CD14-positive monocyte (primary cell): ENCODE results near the gene LHFPL5. TPM values are rescaled to one million over a fixed set of nuclear protein-coding genes. Genes with fewer than 3 reads are reported as not detected.

Experiments used
- DNase-seq, 3 donors: peaks; one replicate each; pipeline ENCODE4 v3.0.0-alpha.2; 2011 to 2022
- H2AFZ ChIP-seq: 2 replicates; pipeline ENCODE4 v1.6.0; 2012; ENCODE audit warnings: mild to moderate bottlenecking, low read depth, low read length, inconsistent platforms; ENCODE audit not compliant: insufficient read depth, poor library complexity, severe bottlenecking
- H3K27ac ChIP-seq, 2 donors: 1 replicate in 1 of 2; 2 replicates in 1 of 2; pipeline ENCODE4 v1.5.1; 2012 to 2013; ENCODE audit warnings: low read length in 2 of 2, control low read depth in 1 of 2, inconsistent platforms in 1 of 2, low read depth in 1 of 2, mild to moderate bottlenecking in 1 of 2
- H3K27me3 ChIP-seq, 2 donors: one replicate each; pipeline versions ENCODE4 v1.6.0 to v1.6.1; 2011 to 2013; ENCODE audit warnings: low read length in 2 of 2; ENCODE audit not compliant: control insufficient read depth in 2 of 2, insufficient read depth in 2 of 2
- H3K36me3 ChIP-seq, 2 donors: replicated peaks in 1 of 2; 1 replicate in 1 of 2; 2 replicates in 1 of 2; pipeline versions ENCODE4 v1.5.1 to v1.6.1; 2012 to 2013; ENCODE audit warnings: low read length in 2 of 2, control low read depth in 1 of 2, inconsistent platforms in 1 of 2, mild to moderate bottlenecking in 1 of 2; ENCODE audit not compliant: insufficient read depth in 2 of 2, control insufficient read depth in 1 of 2
- H3K4me1 ChIP-seq, 2 donors: 1 replicate in 1 of 2; 2 replicates in 1 of 2; pipeline versions ENCODE4 v1.5.1 to v1.6.1; 2012 to 2013; ENCODE audit warnings: low read length in 2 of 2, control low read depth in 1 of 2, inconsistent platforms in 1 of 2, mild to moderate bottlenecking in 1 of 2, moderate library complexity in 1 of 2; ENCODE audit not compliant: insufficient read depth in 2 of 2, control insufficient read depth in 1 of 2
- H3K4me2 ChIP-seq: replicated peaks from 2 replicates; pipeline ENCODE3; 2012; ENCODE audit warnings: low read length, moderate library complexity, mild to moderate bottlenecking; ENCODE audit not compliant: poor library complexity, severe bottlenecking; ENCODE audit errors: extremely low read depth
- H3K4me3 ChIP-seq, 3 experiments: fragments of 200-600 bp in 1 of 3; sonication (generic) in 1 of 3; replicated peaks in 1 of 3; 1 replicate in 2 of 3; 2 replicates in 1 of 3; pipeline ENCODE4 v1.5.1; 2011 to 2013; ENCODE audit warnings: low read length in 3 of 3, mild to moderate bottlenecking in 3 of 3, control low read depth in 2 of 3, low read depth in 2 of 3, inconsistent platforms in 1 of 3, moderate library complexity in 1 of 3
- H3K79me2 ChIP-seq: 2 replicates; pipeline ENCODE4 v1.6.0; 2012; ENCODE audit warnings: mild to moderate bottlenecking, control low read depth, inconsistent platforms, low read length, moderate library complexity; ENCODE audit not compliant: insufficient read depth
- H3K9ac ChIP-seq: 2 replicates; pipeline ENCODE4 v1.6.0; 2017; ENCODE audit warnings: low read length, mild to moderate bottlenecking; ENCODE audit not compliant: insufficient read depth, poor library complexity, severe bottlenecking
- H3K9me3 ChIP-seq, 2 donors: replicated peaks in 1 of 2; 1 replicate in 1 of 2; 2 replicates in 1 of 2; pipeline versions ENCODE4 v1.5.1 to v1.6.1; 2012 to 2013; ENCODE audit warnings: low read length in 2 of 2, control low read depth in 1 of 2; ENCODE audit not compliant: control insufficient read depth in 1 of 2, insufficient read depth in 1 of 2
- H4K20me1 ChIP-seq: 2 replicates; pipeline ENCODE4 v1.6.0; 2012; ENCODE audit warnings: mild to moderate bottlenecking, low read length, control low read depth, moderate library complexity; ENCODE audit not compliant: insufficient read depth
- H3K27ac Mint-ChIP-seq, 7 donors: one replicate each; pipeline ENCODE4 v1.8.0; 2020; ENCODE audit warnings: mild to moderate bottlenecking in 7 of 7, mixed read lengths in 7 of 7, moderate library complexity in 6 of 7, inconsistent platforms in 2 of 7
- H3K27me3 Mint-ChIP-seq, 3 donors: one replicate each; pipeline ENCODE4 v1.8.0; 2021 to 2022; ENCODE audit warnings: low read depth in 3 of 3, mild to moderate bottlenecking in 3 of 3, mixed read lengths in 3 of 3, moderate library complexity in 3 of 3, inconsistent platforms in 1 of 3
- H3K36me3 Mint-ChIP-seq, 2 donors: one replicate each; pipeline ENCODE4 v1.8.0; 2020; ENCODE audit warnings: mixed read lengths in 2 of 2, inconsistent platforms in 1 of 2, mild to moderate bottlenecking in 1 of 2
- H3K4me1 Mint-ChIP-seq: one replicate; pipeline ENCODE4 v1.8.0; 2020; ENCODE audit warnings: mild to moderate bottlenecking, mixed read lengths
- H3K4me3 Mint-ChIP-seq, 2 donors: one replicate each; pipeline ENCODE4 v1.8.0; 2020; ENCODE audit warnings: mild to moderate bottlenecking in 2 of 2, mixed read lengths in 2 of 2, moderate library complexity in 1 of 2
- H3K9me3 Mint-ChIP-seq, 7 donors: one replicate each; pipeline ENCODE4 v1.8.0; 2020 to 2022; ENCODE audit warnings: mixed read lengths in 7 of 7, mild to moderate bottlenecking in 6 of 7, moderate library complexity in 6 of 7, inconsistent platforms in 2 of 7
- WGBS: methylation state at CpG from one replicate; pipeline ENCODE4 v1.1.5; 2013; ENCODE audit warnings: missing lambda C conversion rate; ENCODE audit not compliant: insufficient coverage; 5-methylcytosine and 5-hydroxymethylcytosine counted together
- intact Hi-C, 2 donors: fragments of 100-400 bp; cut with micrococcal nuclease; formaldehyde crosslinking; loops; one replicate each; pipeline versions ENCODE4 v1.15.0 to v1.15.1; 2023
- polyA plus RNA-seq, 3 donors: library from polyadenylated mRNA; depleted of rRNA in 1 of 3; unstranded in 2 of 3; stranded (reverse) in 1 of 3; fragments of 300-500 nt in 2 of 3; fragments of >200 nt in 1 of 3; fragmentation: Illumina TruSeq in 2 of 3; gene quantifications; 1 replicate in 2 of 3; 2 replicates in 1 of 3; pipeline ENCODE4 v1.2.3, GENCODE V29; 2012 to 2021
- TF ChIP-seq, protein P1 (sequence below): fragments of 200-600 bp; IDR thresholded peaks from one replicate; pipeline ENCODE4 v1.8.0; 2022; ENCODE audit warnings: antibody characterized with exemption, mild to moderate bottlenecking

Gene LHFPL5
- polyA plus RNA-seq, 3 donors: not detected

DNA sequence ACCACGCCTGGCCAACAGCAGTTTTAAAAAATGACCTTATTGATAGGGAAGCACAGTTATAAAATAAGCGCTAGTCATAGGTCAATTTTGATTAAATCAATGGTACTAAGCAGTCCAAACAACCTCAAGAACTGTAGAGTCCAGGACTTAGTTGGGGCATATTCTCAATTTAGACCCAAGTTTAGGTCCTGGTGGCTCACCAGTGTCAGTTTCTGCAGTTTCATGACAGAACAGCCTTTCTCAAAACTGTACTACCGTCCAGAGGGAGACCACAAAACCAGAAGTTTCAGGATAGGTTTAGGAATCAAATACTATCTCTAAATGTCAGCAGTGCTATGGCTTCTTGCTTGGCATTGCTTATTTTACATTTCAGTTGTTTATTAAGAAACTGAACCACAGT, 39.1 kb downstream of the LHFPL5 start:
- Histone ChIP-seq H3K27ac (no peak overlapping the region), H3K9ac (no peak overlapping the region), H4K20me1 (no peaks in the 10 kb centered on the region), H3K4me1 (peaks cover 7 to 14% of the 10 kb centered on the region in 2 donors), H3K4me3 (no peak overlapping the region), H2AFZ (no peak overlapping the region), H3K27me3 (no peaks in the 10 kb centered on the region), H3K79me2 (peaks cover 4% of the 10 kb centered on the region), H3K36me3 (peaks cover 14 to 77% of the 10 kb centered on the region in 2 donors), H3K4me2 (no peak overlapping the region), H3K9me3 (peaks cover 0 to 5% of the 10 kb centered on the region in 2 donors)
- Mint-ChIP-seq H3K4me1 (peaks cover 17% of the 10 kb centered on the region), H3K4me3 (no peak overlapping the region), H3K27ac (no peak overlapping the region), H3K27me3 (no peaks in the 10 kb centered on the region), H3K36me3 (peaks cover 59 to 68% of the 10 kb centered on the region in 2 donors), H3K9me3 (peaks cover 0 to 6% (median 3%) of the 10 kb centered on the region in 7 donors)
- TF ChIP-seq, protein P1, sequence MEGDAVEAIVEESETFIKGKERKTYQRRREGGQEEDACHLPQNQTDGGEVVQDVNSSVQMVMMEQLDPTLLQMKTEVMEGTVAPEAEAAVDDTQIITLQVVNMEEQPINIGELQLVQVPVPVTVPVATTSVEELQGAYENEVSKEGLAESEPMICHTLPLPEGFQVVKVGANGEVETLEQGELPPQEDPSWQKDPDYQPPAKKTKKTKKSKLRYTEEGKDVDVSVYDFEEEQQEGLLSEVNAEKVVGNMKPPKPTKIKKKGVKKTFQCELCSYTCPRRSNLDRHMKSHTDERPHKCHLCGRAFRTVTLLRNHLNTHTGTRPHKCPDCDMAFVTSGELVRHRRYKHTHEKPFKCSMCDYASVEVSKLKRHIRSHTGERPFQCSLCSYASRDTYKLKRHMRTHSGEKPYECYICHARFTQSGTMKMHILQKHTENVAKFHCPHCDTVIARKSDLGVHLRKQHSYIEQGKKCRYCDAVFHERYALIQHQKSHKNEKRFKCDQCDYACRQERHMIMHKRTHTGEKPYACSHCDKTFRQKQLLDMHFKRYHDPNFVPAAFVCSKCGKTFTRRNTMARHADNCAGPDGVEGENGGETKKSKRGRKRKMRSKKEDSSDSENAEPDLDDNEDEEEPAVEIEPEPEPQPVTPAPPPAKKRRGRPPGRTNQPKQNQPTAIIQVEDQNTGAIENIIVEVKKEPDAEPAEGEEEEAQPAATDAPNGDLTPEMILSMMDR: no peak
- intact Hi-C loops: no loop called here
- DNase-seq: no peak
- 100% methylated on average over 2 of the region's 3 CpGs for WGBS

DNA sequence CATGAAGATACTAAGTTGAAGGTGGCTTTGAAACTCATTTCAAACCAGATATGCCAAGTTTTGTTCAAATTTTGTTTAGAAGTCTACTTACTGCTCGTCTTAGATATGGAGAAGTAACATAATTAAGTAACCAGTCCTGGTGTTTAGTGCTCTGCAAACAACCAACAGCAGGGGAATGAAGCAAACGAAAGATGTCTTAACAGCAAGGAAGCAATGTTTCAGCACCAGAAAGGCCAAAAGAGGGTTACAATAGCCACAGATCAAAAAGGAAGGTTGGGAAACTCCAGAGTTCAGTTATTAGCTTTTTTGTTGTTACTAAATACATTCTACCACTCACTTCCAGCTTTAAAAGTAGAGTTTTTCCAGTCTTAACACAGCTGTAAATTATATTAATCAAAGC, 45.1 kb downstream of the LHFPL5 start:
- peak overlapping the region in 1 of 2 donors; percentile 75 for H3K4me3 Mint-ChIP-seq
- Histone ChIP-seq H3K9ac (no peak overlapping the region), H3K4me2 (peak overlapping the region; percentile 49), H2AFZ (no peak overlapping the region), H4K20me1 (no peaks in the 10 kb centered on the region), H3K27me3 (no peaks in the 10 kb centered on the region), H3K79me2 (peaks cover 4% of the 10 kb centered on the region), H3K36me3 (peaks cover 13 to 63% of the 10 kb centered on the region in 2 donors), H3K9me3 (peaks cover 0 to 5% of the 10 kb centered on the region in 2 donors), H3K4me3 (peak overlapping the region in 1 of 3 experiments; percentile 39), H3K4me1 (peaks cover 35 to 38% of the 10 kb centered on the region in 2 donors), H3K27ac (peak overlapping the region in 1 of 2 donors; percentile 74)
- peaks cover 52% of the 10 kb centered on the region for H3K4me1 Mint-ChIP-seq
- TF ChIP-seq, protein P1: no peak
- WGBS: no CpG with 5 or more reads among the region's 2 CpGs
- peaks cover 0 to 6% (median 3%) of the 10 kb centered on the region in 7 donors for H3K9me3 Mint-ChIP-seq
- peak overlapping the region; percentile 30 to 88 (median 70) for H3K27ac Mint-ChIP-seq
- DNase-seq: peak; percentile 28 to 52 (median 42)
- H3K27me3 Mint-ChIP-seq: no peaks in the 10 kb centered on the region
- intact Hi-C loops: no loop called here
- H3K36me3 Mint-ChIP-seq: peaks cover 59 to 62% of the 10 kb centered on the region in 2 donors
